Measurements from ENCODE around the gene MST1R.
A peak's percentile ranks its signal among the peaks of the same experiment; 100 is the strongest.

Gene MST1R

GRCh38 chr3:49839193-49839809, 64.4 kb downstream of the MST1R start:
- DNase-seq (ENCODE audit: low spot score) = peak; percentile 93

Measured in Ammon's horn (tissue), 1 donor.